ENCODE measurements around the gene DLST. TPM values are rescaled to one million over a fixed set of nuclear protein-coding genes. Genes with fewer than 3 reads are reported as not detected.
A peak's percentile ranks its signal among the peaks of the same experiment; 100 is the strongest.

DLST gene
- total RNA-seq, 4 donors from 2014 or later, result 79.3 to 98.7 (median 87.8) TPM

GRCh38 chr14:74855021-74855420, 26.7 kb upstream of the DLST start:
- peak overlapping the region in 1 of 4 donors; percentile 50 for H3K27ac ChIP-seq
- no peaks in the 10 kb centered on the region for H3K27me3 ChIP-seq
- peak; percentile 50 for ATAC-seq
- no peak overlapping the region for H3K4me3 ChIP-seq
- TF ChIP-seq POLR2A (IDR thresholded peaks at IDR 0.05), result no peak
- no peak for TF ChIP-seq POLR2AphosphoS5 (IDR thresholded peaks at IDR 0.05)
- no peak for TF ChIP-seq EP300 (IDR thresholded peaks at IDR 0.05)
- TF ChIP-seq CTCF (IDR thresholded peaks at IDR 0.05), result no peak
- no peaks in the 10 kb centered on the region for H3K9me3 ChIP-seq
- 54 to 66% methylated on average over 5 to 7 of the region's 7 CpGs for WGBS, 2 donors (ENCODE audit: low coverage in 1 of 2)
- peaks cover 0 to 36% (median 16%) of the 10 kb centered on the region in 3 donors for H3K4me1 ChIP-seq
- no peaks in the 10 kb centered on the region for H3K36me3 ChIP-seq

- Histone ChIP-seq H3K4me1 (peaks cover 0 to 46% (median 19%) of the 10 kb centered on the region in 3 donors), H3K4me3 (no peak overlapping the region), H3K9me3 (no peaks in the 10 kb centered on the region), H3K36me3 (no peaks in the 10 kb centered on the region), H3K27ac (no peak overlapping the region), H3K27me3 (no peaks in the 10 kb centered on the region)
- 60 to 68% methylated on average over 3 of the region's 4 CpGs for WGBS, 2 donors (ENCODE audit: low coverage in 1 of 2)
- no peak for TF ChIP-seq POLR2AphosphoS5 (IDR thresholded peaks at IDR 0.05)
- no peak for TF ChIP-seq CTCF (IDR thresholded peaks at IDR 0.05)
- TF ChIP-seq POLR2A (IDR thresholded peaks at IDR 0.05), result no peak
- no peak for TF ChIP-seq EP300 (IDR thresholded peaks at IDR 0.05)
- no peak for ATAC-seq
Observed at GRCh38 chr14:74855945-74856344, 25.8 kb upstream of the DLST start.

GRCh38 chr14:74856366-74856765, 25.4 kb upstream of the DLST start:
- 80% methylated on average over 1 of the region's 1 CpG; no CpG with 5 or more reads in 1 of the 2 donors for WGBS, 2 donors (ENCODE audit: low coverage in 1 of 2)
- Histone ChIP-seq H3K9me3 (no peaks in the 10 kb centered on the region), H3K27me3 (no peaks in the 10 kb centered on the region), H3K27ac (no peak overlapping the region), H3K4me1 (peaks cover 0 to 50% (median 19%) of the 10 kb centered on the region in 3 donors), H3K4me3 (no peak overlapping the region), H3K36me3 (no peaks in the 10 kb centered on the region)
- TF ChIP-seq EP300 (IDR thresholded peaks at IDR 0.05) (no peak), CTCF (IDR thresholded peaks at IDR 0.05) (no peak), POLR2AphosphoS5 (IDR thresholded peaks at IDR 0.05) (no peak), POLR2A (IDR thresholded peaks at IDR 0.05) (no peak)
- no peak for ATAC-seq

GRCh38 chr14:74858022-74858421, 23.7 kb upstream of the DLST start:
- no peaks in the 10 kb centered on the region for H3K27me3 ChIP-seq

More at GRCh38 chr14:74858022-74858421, 23.7 kb upstream of the DLST start:
- Histone ChIP-seq H3K36me3 (no peaks in the 10 kb centered on the region), H3K4me1 (peaks cover 0 to 42% (median 18%) of the 10 kb centered on the region in 3 donors), H3K4me3 (no peak overlapping the region), H3K27ac (no peak overlapping the region), H3K9me3 (no peaks in the 10 kb centered on the region)
- TF ChIP-seq CTCF (IDR thresholded peaks at IDR 0.05) (no peak), EP300 (IDR thresholded peaks at IDR 0.05) (no peak)
- WGBS, 2 donors (ENCODE audit: low coverage in 1 of 2), result 17% methylated on average over 1 of the region's 1 CpG; no CpG with 5 or more reads in 1 of the 2 donors
- no peak for ATAC-seq
